Hepatocyte (in vitro differentiated cells): ENCODE results near the gene MIF.

Experiments
- EZH2phosphoT487 ChIP-seq: fragments of 200-600 bp; sonication (generic); IDR thresholded peaks from one replicate; pipeline ENCODE4 v1.6.1; 2018; ENCODE audit warnings: antibody characterized with exemption, mild to moderate bottlenecking, low read depth, moderate library complexity; ENCODE audit not compliant: unreplicated experiment, severe bottlenecking
- TF ChIP-seq, protein P1 (sequence below): fragments of 200-600 bp; sonication (generic); IDR thresholded peaks from 2 replicates; pipeline ENCODE4 v1.5.1; 2016; ENCODE audit warnings: antibody characterized with exemption, mild to moderate bottlenecking; ENCODE audit not compliant: poor library complexity

GRCh38 chr22:23856721-23857605 is 37.2 kb upstream of the MIF start:
- no peak for TF ChIP-seq EZH2phosphoT487
- TF ChIP-seq, protein P1, sequence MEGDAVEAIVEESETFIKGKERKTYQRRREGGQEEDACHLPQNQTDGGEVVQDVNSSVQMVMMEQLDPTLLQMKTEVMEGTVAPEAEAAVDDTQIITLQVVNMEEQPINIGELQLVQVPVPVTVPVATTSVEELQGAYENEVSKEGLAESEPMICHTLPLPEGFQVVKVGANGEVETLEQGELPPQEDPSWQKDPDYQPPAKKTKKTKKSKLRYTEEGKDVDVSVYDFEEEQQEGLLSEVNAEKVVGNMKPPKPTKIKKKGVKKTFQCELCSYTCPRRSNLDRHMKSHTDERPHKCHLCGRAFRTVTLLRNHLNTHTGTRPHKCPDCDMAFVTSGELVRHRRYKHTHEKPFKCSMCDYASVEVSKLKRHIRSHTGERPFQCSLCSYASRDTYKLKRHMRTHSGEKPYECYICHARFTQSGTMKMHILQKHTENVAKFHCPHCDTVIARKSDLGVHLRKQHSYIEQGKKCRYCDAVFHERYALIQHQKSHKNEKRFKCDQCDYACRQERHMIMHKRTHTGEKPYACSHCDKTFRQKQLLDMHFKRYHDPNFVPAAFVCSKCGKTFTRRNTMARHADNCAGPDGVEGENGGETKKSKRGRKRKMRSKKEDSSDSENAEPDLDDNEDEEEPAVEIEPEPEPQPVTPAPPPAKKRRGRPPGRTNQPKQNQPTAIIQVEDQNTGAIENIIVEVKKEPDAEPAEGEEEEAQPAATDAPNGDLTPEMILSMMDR: no peak
